Fibroblast of skin of scalp (primary cell): Measurements from ENCODE around the gene BBS5. TPM values are rescaled to one million over a fixed set of nuclear protein-coding genes. Genes with fewer than 3 reads are reported as not detected.
"Not testable (repeated sequence)": the region's sequence is repeated elsewhere in the genome, so short reads cannot be mapped to it uniquely, and the experiment has no call there.

ENCODE experiments used
- DNase-seq: peaks from one replicate; pipeline ENCODE4 v3.0.0-alpha.2; 2013
- polyA plus RNA-seq, 2 experiments: library from polyadenylated mRNA; unstranded; fragments of 120-200 nt; gene quantifications; one replicate each; pipeline ENCODE4 v1.2.1, GENCODE V29; 2013; ENCODE audit not compliant: insufficient read length in 2 of 2

The BBS5 gene
- polyA plus RNA-seq (2013, experiment 1 of 2; ENCODE audit: insufficient read length), result 4.4 TPM
- polyA plus RNA-seq (2013, experiment 2 of 2; ENCODE audit: insufficient read length), result 3.8 TPM

DNA sequence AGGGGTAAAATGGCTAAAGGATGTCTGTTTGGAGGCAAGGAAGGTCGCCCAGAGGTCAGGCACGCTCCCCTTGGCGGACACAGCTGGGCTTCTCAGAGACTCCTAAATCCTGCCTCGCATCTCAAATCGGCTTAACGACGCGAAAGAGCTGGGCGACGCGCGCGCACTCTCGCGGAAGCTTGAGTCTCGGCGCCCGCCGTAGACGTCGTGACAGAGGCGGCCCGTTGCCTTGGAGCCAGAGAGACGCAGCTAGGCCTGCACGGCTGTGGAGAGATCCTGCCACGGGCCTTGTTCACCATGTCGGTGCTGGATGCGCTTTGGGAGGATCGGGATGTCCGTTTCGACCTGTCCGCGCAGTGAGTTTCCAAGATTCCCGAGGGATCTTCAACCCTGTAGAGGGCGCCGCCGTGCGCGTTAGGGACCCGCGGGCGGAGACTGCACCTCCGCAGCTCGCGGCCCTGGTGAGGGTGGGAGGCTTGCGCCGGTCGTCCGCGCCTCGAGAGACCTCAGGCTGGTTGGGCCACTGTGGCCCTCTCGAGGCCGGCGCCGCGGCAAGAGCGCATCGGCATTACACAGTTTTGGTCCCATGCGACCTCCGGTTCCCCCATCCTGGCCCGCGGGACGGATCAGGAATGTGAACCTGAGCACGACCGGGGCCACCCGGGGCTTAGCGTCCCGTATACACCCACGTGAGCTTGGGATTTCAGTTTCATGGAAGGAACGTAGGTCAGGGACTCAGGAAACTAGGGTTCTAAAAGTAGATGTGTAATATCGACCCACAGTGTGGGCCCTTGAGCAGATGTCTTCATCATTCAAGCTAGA is at the start of gene BBS5:
Gene BBS5 (plus strand): TSS at position 238 of the 822 bp plus-strand sequence. CDS start 60 bp downstream, at position 298.
- peak; percentile 83 for DNase-seq

DNA sequence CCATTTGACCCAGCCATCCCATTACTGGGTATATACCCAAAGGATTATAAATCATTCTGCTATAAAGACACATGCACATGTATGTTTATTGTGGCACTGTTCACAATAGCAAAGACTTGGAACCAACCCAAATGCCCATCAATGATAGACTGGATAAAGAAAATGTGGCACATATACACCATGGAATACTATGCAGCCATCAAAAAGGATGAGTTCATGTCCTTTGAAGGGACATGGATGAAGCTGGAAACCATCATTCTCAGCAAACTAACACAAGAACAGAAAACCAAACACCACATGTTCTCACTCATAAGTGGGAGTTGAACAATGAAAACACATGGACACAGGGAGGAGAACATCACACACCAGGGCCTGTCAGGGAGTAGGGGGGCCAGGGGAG is 47.5 kb upstream of the BBS5 start:
- DNase-seq, result not testable (repeated sequence)

DNA sequence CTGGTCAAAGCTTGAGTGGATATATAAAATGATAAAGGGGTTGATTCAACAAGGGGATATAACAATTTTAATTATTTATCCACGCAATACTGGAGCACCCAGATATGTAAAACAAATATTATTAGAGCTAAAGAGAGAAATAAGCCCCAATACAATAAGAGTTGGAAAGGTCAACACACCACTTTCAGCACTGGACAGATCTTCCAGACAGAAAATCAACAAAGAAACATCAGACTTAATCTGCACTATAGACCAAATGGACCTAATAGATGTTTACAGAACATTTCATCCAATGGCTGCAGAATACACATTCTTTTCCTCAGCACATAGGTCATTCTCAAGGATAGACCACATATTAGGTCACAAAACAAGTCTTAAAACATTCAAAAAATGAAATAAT is 45.1 kb upstream of the BBS5 start:
- not testable (repeated sequence) for DNase-seq

GRCh38 chr2:169438466-169439072 is 40.7 kb upstream of the BBS5 start:
- DNase-seq, result no peak

- DNase-seq, result no peak
These were observed 39.4 kb upstream of the BBS5 start for GRCh38 chr2:169439900-169440299.

DNA sequence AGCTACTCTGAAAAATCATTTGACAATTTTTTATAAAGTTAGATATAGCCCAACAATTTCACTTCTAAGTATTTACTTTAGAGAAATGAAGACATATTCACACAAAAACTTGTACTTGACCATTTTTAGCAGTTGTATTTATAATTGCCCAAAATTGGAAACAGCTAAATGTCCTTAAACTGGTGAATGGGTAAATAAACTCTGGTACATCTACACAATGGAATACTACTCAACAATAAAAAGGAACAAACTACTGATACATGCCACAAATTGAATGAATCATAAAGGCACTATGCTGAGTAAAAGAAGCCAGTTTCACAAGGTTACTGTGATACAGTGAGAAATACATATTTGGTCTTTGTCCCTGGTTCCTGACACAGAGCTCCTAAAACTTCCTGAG is 32.8 kb upstream of the BBS5 start:
- no peak for DNase-seq

DNA sequence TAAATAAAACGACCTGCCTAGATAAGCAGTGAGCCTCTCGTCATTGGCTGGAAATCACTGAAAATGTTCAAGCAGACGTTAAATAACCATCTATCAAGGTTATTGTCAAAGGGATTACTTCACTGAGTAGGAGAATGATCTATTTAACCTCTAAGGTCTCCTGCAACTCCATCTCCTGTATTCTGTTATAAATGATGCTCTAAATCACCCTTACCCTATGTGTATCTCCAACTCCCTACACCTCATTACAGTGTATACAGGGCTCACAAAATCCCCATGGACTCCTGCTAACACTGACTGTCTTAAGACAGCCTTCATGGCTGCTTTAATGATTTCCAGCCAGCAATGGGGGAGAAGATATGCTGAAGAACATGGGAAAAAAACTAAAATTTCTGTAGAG is 31.0 kb upstream of the BBS5 start:
- no peak for DNase-seq

DNA sequence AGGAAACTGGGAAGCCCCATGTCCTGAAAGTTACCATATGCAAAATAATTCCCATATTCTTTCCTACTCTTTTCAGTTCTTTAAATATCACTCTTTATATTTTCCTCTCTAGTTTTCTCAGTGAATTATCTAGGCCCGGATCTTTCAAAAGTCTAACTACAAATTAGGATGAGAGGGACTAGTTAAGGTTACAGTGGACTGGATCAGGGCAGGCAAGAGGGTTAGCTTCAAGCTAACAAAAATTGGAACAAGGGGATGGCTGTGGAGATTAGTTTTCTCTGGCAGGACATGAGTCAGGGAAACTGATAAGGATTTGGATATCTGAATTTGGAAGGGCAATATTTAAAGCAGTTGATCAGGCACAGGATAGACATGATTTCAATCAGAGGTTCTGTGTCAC is 30.4 kb upstream of the BBS5 start:
- DNase-seq, result no peak

GRCh38 chr2:169452080-169452479 is 27.2 kb upstream of the BBS5 start:
- peak; percentile 49 for DNase-seq

- DNase-seq, result not testable (repeated sequence)
These were observed 26.2 kb upstream of the BBS5 start for GRCh38 chr2:169453044-169453443.

DNA sequence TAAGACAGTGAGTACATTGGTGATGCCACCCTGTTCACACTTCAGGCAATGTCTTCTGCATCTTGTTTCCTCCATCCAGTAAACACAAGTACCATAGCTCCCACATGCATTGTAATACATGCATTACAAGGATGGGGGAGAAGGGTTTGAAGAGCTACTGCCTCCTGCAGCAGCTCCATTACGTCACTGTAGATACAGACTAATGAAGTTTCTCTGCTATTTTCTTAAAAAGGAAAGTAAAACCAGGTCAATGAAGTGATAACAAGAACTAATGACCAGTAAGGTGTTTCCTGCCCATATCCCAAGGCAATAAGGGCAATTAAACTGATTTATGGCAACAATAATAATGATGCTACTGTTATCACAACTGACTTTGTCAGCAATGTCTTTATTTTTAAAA is 18.2 kb upstream of the BBS5 start:
- DNase-seq, result no peak

GRCh38 chr2:169462896-169463695 is 16.2 kb upstream of the BBS5 start:
- peak; percentile 42 for DNase-seq

DNA sequence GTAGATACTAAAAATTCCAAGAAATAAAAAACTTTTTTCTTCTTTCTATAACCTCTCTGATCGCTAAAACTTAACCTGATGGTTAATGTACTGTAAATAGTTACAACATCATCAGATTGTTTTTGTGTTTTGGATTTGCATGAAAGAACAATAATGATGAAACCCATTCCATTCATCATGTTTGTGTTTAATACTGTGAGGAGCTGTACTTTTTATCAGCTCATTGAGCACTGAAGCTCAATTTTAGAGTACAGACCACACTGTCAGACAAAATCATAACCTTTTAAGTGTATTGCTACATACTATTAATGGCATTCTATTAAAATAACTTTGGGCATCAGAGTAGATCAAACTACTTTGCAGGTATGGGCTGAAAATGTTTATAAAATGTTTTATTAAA is 14.8 kb upstream of the BBS5 start:
- no peak for DNase-seq

DNA sequence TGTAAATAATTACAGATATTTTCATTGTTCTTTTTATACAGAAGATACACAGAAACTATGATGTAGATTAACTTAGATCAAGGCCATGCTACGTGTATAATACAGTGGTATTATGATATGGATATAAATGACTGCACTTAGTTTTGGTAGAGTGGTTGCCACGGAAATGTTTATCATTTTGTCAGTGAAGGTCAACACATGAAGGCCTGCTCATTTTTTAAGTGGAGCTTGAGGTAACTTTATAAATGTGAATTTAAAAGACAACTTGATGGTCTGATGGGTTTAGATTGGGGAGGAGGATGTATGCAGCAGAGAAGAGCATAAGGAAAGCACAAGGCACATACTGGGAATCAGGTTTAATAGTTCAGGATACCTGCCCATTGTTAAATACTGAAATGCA is 14.4 kb upstream of the BBS5 start:
- no peak for DNase-seq

- DNase-seq, result no peak
These were observed 10.5 kb upstream of the BBS5 start for GRCh38 chr2:169468841-169469240.

- no peak for DNase-seq
These were observed 9.2 kb upstream of the BBS5 start for GRCh38 chr2:169469952-169470572.

GRCh38 chr2:169472249-169472648 is 7.0 kb upstream of the BBS5 start:
- DNase-seq, result no peak

DNA sequence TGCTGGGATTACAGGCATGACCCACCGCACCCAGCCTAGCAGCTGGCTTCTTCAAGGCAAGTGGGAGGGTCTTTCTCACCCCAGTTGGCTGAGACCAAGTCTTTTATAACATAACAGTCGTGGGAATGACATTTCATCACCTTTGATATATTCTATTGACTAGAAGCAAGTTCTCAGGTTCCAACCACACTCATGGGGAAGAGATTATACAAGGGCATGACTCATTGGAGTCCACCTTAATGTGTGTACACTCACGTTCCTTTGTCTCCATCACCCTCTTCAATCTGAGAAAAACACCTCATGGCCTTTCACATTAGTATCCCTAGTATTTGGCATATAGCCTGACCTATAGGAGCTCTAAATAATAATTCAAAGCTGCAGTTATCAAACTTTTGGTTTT is 2.8 kb upstream of the BBS5 start:
- DNase-seq, result no peak

DNA sequence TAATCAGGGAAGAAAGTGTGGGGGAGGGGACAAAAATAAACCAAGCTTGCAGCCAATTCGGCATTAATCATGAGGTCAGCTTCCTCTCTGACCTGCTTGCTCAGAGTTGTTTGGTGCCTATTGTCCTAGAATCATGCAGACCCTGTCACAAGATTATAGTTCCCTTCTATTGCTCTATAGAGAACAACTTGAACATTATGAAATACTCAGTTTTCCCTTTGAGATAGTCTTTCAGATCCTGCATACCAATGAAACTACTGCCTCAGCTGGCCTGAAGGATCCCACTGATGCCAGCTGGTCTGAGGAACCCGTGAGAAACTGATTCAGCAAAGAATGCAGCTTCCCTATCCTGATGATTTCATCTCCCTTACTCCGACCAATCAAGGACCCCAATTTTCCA is 955 bp upstream of the BBS5 start:
- no peak for DNase-seq

GRCh38 chr2:169478745-169479256 is 493 bp upstream of the BBS5 start:
- no peak for DNase-seq

GRCh38 chr2:169480079-169480465 is 778 bp downstream of the BBS5 start:
- DNase-seq, result peak; percentile 8

GRCh38 chr2:169485650-169486138 is 6.4 kb downstream of the BBS5 start:
- no peak for DNase-seq
